Activated T-cell treated with anti-CD3 and anti-CD28 coated beads, Interleukin-2, amount 50 U/mL, for 24 hours (primary cell): ENCODE results near the gene DNAH17.

Source experiments
- DNase-seq: peaks from one replicate; pipeline ENCODE4 v3.0.0-alpha.2; 2020
- H3K27ac Mint-ChIP-seq: 2 replicates; pipeline ENCODE4 v1.8.0; 2020; ENCODE audit warnings: mild to moderate bottlenecking, mixed read lengths
- H3K27me3 Mint-ChIP-seq: 2 replicates; pipeline ENCODE4 v1.8.0; 2020; ENCODE audit warnings: mixed read lengths
- H3K36me3 Mint-ChIP-seq: 2 replicates; pipeline ENCODE4 v1.8.0; 2020; ENCODE audit warnings: low read depth, mixed read lengths
- H3K4me1 Mint-ChIP-seq: 2 replicates; pipeline ENCODE4 v1.8.0; 2020; ENCODE audit warnings: low read depth, mixed read lengths
- H3K4me3 Mint-ChIP-seq: 2 replicates; pipeline ENCODE4 v1.8.0; 2020; ENCODE audit warnings: mild to moderate bottlenecking, moderate library complexity, mixed read lengths
- H3K9me3 Mint-ChIP-seq: 2 replicates; pipeline ENCODE4 v1.8.0; 2020; ENCODE audit warnings: mixed read lengths

The DNAH17 gene

DNA sequence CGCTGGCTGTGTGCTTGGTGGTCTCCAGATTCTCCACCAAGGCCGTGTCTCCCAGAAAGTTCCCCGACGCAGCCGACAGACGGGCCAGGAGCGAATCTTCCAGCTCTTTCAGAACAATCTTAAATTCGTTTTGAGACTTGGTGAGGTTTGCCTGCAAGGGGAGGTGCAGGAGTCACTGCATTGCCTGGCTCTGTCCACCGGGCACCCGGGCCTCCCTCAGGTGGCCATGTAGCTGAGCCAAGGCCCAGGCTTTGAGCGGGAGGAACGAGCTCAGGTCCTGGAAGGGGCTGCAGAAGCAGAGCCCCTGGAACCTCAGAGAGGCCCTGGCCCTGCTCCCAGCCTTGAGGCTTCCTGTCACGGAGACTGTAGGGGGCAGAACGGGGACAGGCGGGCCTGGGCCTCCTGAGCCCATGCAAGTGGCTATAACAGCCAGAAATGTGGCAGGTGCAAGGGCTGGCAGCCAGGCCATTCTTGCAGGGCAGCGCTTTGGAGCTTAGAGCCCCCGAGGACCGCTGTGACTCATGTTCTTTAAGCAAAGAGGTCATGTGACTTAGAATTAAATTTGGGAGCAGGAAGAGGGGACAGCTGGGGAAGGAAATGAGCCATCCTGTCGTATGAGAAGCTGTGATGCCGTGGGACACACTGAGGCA lies 126.4 kb downstream of the DNAH17 start:
- no peak for DNase-seq
- Mint-ChIP-seq H3K36me3 (no peaks in the 10 kb centered on the region), H3K4me3 (no peak overlapping the region), H3K4me1 (no peaks in the 10 kb centered on the region), H3K9me3 (no peaks in the 10 kb centered on the region), H3K27me3 (no peaks in the 10 kb centered on the region), H3K27ac (no peak overlapping the region)

DNA sequence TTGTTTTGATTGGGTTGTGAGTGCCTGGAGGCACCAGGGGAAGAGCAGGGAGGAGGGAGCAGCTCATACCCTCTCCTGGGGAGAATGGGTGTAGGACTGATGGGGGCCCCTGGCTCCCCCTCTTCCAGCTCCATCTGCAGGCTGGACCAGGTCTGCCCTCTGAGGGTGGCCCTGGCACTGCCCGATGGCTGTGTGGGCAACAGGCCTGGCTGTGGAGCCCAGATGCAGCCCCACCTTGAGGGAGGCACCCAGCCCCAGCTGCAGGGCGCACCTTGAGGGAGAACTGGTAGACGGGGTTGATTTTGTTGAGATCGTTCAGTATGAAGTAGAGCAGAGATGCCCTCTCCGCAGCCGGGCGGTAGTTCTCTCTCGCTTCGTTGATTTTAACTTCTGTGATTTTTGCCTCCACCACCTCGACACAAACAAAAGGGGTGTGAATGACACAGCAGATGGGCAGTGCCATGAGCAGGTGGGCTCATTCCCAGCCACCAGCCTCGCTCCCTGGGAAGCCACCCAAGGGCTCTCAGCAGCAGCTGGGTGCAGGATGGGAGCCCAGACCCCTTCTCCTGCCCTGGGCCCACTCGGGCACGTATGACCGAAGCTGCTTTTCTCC lies 127.1 kb downstream of the DNAH17 start:
- no peaks in the 10 kb centered on the region for H3K36me3 Mint-ChIP-seq
- no peak overlapping the region for H3K4me3 Mint-ChIP-seq
- no peaks in the 10 kb centered on the region for H3K27me3 Mint-ChIP-seq
- DNase-seq: no peak
- H3K9me3 Mint-ChIP-seq: no peaks in the 10 kb centered on the region
- no peaks in the 10 kb centered on the region for H3K4me1 Mint-ChIP-seq
- no peak overlapping the region for H3K27ac Mint-ChIP-seq

DNA sequence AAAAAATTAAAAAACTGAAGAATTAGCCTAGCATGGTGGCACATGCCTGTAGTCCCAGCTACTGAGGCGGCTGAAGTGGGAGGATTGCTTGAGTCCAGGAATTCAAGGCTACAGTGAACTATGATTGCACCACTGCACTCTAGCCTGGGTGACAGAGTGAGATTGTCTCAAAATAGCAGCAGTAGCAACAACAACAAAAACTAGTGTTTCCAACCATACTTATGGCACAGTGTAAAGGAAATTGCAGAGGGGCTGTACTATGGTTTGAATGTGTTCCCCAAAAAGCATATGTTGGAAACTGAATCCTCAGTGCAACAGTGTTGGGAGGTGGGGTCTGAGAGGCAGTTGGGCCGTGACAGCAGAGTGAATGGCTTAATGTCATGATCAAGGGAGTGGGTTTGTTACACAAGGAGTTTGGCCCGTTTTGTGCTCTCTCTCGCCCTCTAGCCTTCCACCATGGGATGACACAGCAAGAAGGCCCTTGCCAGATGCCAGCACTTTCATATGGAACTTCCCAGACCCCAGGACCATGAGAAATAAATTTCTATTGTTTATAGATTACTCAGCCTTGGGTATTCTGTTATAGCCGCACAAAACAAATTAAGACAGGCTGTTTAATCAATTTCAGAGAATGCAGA lies 128.7 kb downstream of the DNAH17 start:
- Mint-ChIP-seq H3K27ac (no peak overlapping the region), H3K9me3 (no peaks in the 10 kb centered on the region), H3K4me3 (no peak overlapping the region), H3K4me1 (no peaks in the 10 kb centered on the region), H3K36me3 (no peaks in the 10 kb centered on the region), H3K27me3 (no peaks in the 10 kb centered on the region)
- no peak for DNase-seq

DNA sequence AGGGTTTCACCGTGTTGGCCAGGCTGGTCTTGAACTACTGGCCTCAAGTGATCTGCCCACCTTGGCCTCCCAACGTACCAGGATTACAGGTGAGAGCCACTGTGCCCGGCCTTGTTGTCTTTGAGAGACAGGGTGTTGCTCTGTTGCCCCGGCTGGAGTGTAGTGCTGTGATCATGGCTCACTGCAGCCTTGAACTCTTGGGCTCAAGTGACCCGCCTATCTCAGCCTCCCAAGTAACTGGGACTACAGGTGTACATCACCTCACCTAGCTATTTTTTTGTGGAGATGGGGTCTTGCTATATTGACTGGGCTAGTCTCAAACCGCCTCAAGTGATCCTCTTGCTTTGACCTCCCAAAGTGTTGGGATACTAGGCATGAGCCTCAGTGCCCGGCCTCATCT lies 130.4 kb downstream of the DNAH17 start:
- Mint-ChIP-seq H3K27ac (no peak overlapping the region), H3K4me1 (no peaks in the 10 kb centered on the region), H3K9me3 (no peaks in the 10 kb centered on the region), H3K27me3 (no peaks in the 10 kb centered on the region), H3K36me3 (no peaks in the 10 kb centered on the region), H3K4me3 (no peak overlapping the region)
- DNase-seq: no peak

DNA sequence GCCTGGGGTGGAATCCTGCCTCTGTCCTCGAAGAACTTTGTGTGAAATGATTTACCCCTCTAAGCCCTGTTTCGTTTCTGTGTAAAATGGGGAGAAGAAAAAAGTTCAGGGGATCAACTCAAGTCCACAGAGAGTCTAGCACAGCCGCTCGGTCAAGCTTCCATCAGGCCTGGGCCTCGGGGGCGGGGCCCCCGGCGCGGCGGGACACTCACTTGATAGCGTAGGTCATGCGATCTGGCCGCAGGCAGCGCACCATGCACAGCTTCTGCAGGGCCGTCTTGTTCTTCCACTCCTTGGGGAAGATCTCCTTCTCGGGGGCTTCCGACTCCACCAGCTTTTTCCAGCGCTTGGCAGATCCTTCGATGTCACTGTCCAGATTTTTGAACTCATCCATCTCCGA lies 132.8 kb downstream of the DNAH17 start:
- H3K4me3 Mint-ChIP-seq: no peak overlapping the region
- H3K4me1 Mint-ChIP-seq: no peaks in the 10 kb centered on the region
- H3K36me3 Mint-ChIP-seq: no peaks in the 10 kb centered on the region
- no peak overlapping the region for H3K27ac Mint-ChIP-seq
- no peak for DNase-seq
- H3K27me3 Mint-ChIP-seq: no peaks in the 10 kb centered on the region
- H3K9me3 Mint-ChIP-seq: no peaks in the 10 kb centered on the region

DNA sequence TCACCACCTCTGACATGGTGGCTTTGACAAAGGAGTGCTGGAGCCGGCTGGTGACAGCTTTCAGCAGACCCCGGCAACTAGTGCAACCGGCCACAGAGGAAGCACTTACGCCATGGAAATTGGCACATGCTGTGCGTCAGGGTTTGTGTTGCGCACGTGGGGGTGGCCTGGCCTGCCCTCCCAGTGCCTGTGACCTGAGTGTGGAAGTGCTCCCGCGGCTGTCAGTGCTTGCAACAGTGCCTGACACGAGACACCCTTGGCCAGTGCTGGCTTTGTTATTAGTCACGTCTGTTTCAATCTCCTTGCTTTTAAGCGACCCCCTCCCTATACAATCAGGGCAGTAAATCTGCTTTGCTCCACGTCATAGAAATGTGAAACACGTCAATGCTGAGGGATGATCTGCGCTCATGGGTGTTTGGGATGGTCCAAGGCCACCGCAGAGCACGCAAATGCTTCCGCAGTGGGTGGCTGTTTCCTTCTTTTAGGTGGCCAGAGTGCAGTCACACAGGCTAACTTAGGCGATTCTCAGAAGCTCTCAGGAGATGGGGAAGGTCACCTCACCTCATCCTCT lies 134.5 kb downstream of the DNAH17 start:
- Mint-ChIP-seq H3K9me3 (peaks cover 3% of the 10 kb centered on the region), H3K36me3 (no peaks in the 10 kb centered on the region), H3K27me3 (no peaks in the 10 kb centered on the region), H3K27ac (no peak overlapping the region), H3K4me1 (no peaks in the 10 kb centered on the region), H3K4me3 (no peak overlapping the region)
- DNase-seq: no peak

DNA sequence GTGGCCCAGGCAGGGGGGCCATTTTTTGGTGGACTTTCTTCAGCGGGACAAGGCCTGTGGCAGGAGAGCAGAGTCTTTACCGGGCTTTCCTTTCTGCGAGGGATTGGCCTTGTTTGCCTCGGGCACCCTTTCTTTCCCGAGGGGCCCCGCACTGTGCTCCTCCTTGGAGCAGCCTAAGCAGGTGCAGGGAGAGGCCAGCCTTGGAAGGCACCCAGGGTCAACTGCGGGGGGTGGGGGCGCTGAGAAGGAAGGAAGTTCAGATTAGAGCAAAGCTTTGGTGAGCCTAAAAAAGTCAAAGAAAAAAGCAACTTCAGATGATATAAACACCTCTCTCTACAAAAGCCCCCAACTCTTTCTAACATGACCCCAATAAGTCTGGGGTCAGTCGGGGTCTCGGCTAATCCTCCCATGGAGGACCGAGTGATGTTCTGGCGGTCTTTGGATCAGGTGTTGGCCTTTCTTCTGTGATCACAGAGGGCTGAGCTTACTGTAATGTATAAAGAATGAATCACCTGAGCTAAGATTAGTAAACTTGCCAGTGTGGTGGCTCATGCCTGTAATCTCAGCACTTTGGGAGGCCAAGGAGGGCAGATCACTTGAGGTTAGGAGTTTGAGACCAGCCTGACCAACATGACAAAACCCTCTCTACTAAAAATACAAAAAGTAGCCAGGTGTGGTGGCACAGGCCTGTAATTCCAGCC lies 135.8 kb downstream of the DNAH17 start:
- no peak for DNase-seq
- H3K36me3 Mint-ChIP-seq: no peaks in the 10 kb centered on the region
- peaks cover 3% of the 10 kb centered on the region for H3K9me3 Mint-ChIP-seq
- no peak overlapping the region for H3K4me3 Mint-ChIP-seq
- H3K4me1 Mint-ChIP-seq: no peaks in the 10 kb centered on the region
- H3K27me3 Mint-ChIP-seq: no peaks in the 10 kb centered on the region
- H3K27ac Mint-ChIP-seq: no peak overlapping the region

DNA sequence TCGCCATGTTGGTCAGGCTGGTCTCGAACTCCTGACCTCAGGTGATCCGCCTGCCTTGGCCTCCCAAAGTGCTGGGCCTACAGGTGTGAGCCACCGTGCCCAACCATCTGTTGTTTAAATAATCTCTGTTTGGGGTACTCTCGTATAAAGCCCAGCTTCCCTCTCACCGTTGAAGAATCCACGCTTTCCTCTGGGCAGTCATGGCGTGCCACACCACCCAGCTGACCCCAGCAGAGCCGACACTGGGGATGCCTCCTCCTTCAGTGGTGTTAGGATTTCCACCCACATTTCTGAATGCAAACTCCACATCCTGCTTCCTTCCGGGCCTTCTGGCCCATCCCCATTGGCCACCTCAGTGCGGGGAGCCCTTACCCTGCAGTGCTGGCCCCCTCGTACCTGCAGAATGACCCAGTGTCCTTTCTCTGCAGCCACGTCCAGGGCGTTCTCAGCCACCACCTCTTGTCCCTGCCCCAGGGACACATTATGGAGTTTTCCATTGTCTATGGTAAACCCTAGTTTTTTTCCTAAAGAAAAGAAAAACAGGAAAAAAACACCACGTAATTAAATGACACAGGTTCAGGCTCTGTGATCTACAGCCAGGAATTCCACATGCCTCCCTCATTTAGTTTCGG lies 138.4 kb downstream of the DNAH17 start:
- Mint-ChIP-seq H3K4me1 (no peaks in the 10 kb centered on the region), H3K36me3 (no peaks in the 10 kb centered on the region), H3K9me3 (peaks cover 3% of the 10 kb centered on the region), H3K27me3 (no peaks in the 10 kb centered on the region), H3K27ac (peak overlapping the region; percentile 5), H3K4me3 (no peak overlapping the region)
- no peak for DNase-seq

DNA sequence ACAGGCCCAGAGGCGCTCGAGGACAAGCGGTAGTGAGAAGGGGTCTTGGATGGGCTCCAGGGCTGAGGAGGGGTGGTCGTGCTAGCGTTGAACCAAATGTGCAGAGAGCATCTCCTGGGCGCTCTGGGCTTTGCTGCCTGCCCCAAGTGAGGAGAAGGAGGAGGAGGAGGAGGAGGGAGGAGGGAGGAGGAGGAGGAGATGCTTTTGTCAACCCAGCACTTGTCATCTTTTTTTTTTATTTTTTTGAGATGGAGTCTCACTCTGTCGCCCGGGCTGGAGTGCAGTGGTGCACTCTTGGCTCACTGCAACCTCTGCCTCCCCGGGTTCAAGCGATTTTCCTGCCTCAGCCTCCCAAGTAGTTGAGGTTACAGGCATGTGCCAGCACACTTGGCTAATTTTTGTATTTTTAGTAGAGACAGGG lies 138.9 kb downstream of the DNAH17 start:
- Mint-ChIP-seq H3K27ac (peak overlapping the region; percentile 68), H3K9me3 (peaks cover 3% of the 10 kb centered on the region), H3K4me3 (no peak overlapping the region), H3K36me3 (no peaks in the 10 kb centered on the region), H3K27me3 (no peaks in the 10 kb centered on the region), H3K4me1 (no peaks in the 10 kb centered on the region)
- no peak for DNase-seq

DNA sequence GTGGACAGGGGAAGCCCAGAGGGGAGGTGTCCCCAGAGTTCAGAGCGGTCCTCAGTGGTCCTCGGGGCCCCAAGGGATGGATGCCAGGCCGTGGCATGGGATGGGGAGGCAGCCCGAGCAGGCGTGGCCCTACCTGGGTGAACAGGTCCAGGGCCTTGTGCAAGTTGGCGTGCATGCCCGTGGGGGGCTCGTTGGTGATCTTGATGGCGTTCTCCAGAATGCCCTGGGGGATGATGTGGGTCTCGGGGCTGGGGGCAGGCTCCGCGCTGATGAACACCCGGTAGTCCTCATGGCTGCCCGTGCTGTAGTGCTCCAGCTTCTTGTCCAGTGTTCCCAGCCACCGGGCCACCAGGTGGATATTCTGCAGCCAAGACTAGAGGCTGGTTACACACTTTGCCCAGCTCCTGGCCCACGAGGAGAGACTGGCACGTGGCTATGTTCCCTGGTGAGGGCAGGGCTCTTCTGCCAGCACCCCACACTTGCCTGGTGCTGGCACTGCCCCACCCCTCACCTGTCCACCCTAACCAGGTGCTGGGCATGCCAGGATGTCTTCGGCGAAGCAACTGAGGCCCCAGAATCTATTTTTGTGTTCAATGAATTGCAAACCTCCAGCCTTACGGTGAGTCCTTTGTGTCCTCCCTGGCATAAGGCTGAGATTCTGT lies 139.6 kb downstream of the DNAH17 start:
- no peaks in the 10 kb centered on the region for H3K4me1 Mint-ChIP-seq
- no peaks in the 10 kb centered on the region for H3K27me3 Mint-ChIP-seq
- peak overlapping the region; percentile 68 for H3K27ac Mint-ChIP-seq
- H3K9me3 Mint-ChIP-seq: peaks cover 3% of the 10 kb centered on the region
- no peak overlapping the region for H3K4me3 Mint-ChIP-seq
- H3K36me3 Mint-ChIP-seq: no peaks in the 10 kb centered on the region
- no peak for DNase-seq

DNA sequence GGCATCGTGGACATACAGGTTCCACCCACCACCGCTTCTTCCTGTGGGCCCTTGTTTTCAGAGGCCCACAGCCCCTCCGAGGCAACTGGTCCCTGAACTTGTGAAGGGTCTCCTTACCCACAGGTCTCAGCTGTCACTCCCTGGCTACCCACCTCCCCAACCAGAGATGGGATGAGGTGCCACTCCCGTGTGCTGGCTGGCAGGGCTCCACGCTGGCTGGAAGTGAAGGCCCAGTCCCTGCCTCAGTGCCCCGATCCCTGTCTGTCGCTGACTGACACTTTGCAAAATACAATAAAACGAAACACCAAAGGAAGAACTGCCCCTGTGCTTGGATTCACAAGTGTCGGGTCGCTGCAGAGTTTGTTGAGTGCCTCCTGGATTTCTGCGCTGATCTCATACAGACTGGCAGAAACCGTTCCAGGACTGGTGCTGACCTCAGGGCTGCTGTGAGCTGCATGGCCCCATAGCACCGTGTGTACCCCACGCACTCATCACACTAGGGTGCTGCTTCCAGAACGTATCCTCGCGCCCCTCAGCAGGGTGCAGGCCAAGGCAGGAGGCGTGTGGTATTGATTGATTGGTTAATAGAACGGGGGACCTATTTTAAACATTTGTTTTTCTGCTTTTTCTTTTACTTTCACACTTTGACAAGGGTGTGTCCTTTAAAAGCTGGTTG lies 141.7 kb downstream of the DNAH17 start:
- H3K27me3 Mint-ChIP-seq: no peaks in the 10 kb centered on the region
- no peak overlapping the region for H3K27ac Mint-ChIP-seq
- H3K9me3 Mint-ChIP-seq: peaks cover 3% of the 10 kb centered on the region
- DNase-seq: no peak
- H3K4me3 Mint-ChIP-seq: no peak overlapping the region
- no peaks in the 10 kb centered on the region for H3K4me1 Mint-ChIP-seq
- H3K36me3 Mint-ChIP-seq: no peaks in the 10 kb centered on the region

DNA sequence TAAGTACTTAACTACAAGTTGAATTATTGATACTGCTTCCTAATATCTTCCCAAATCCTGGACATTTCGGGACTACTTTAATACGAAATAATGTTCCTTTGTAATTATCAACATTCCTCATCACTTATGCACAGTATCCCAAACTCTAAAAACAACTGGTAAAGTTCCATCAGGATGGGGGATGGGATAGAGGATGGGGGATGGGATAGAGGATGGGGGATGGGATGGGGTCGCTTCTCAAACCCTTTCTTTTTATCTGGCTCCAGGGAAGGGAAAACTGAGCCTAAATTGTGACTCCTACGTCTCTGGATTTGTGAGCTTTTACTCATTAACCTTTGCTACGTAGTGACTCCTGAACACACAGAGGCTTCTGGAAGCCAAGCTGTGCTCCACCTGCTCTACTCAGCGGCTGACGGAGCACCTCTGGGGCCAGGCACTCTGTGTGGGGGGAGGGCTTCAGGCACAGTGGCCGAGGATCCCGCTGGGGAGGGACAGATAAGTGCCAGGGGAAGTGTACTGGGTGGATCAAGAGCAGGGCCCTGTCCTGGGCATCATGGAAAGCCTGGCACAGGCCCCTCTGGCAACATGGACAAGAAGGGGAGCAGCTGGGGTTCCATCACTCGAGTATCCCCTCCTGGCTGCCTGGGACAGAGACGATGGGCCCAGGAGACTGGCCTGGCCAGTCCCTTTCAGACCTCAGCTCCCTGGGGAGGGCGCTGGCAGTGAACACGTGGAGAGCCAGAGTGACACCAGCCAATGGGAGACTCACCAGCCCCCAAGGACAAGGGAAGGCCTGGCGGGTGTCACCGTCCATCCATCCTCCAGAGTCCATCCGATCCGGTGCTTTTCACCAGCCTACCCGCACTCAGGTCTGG lies 142.5 kb downstream of the DNAH17 start:
- no peaks in the 10 kb centered on the region for H3K4me1 Mint-ChIP-seq
- H3K27me3 Mint-ChIP-seq: no peaks in the 10 kb centered on the region
- H3K9me3 Mint-ChIP-seq: peaks cover 3% of the 10 kb centered on the region
- H3K36me3 Mint-ChIP-seq: peaks cover 7% of the 10 kb centered on the region
- no peak overlapping the region for H3K27ac Mint-ChIP-seq
- no peak for DNase-seq
- H3K4me3 Mint-ChIP-seq: no peak overlapping the region

DNA sequence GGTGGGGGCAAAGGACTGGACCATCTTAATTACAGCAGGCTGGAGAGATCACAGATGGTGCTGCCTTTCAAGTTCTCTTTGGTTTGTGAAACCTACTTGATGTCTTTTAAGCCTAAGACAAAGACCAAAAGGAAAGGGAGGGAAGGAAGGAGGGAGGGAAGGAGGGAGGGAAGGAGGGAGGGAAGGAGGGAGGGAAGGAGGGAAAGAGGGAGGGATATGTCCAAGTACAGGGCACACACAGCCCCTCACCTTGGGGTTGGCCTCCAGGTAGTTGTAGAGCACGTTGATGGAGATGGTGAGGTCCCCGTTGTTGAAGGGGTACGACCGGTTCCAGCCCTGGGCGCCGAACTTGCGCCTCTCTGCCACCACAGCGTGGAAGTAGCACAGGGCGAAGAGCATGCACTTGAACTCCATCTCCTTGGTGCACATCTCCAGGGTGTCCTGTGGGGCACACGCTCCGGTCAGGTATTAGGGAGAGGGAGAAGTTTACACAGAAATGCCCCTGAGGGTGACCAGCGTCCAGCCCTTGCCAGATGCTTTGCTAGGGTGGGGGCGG lies 143.3 kb downstream of the DNAH17 start:
- H3K27ac Mint-ChIP-seq: no peak overlapping the region
- H3K36me3 Mint-ChIP-seq: peaks cover 15% of the 10 kb centered on the region

More for the DNA sequence above, 143.3 kb downstream of the DNAH17 start:
- Mint-ChIP-seq H3K4me3 (no peak overlapping the region), H3K27me3 (no peaks in the 10 kb centered on the region), H3K9me3 (peaks cover 3% of the 10 kb centered on the region), H3K4me1 (no peaks in the 10 kb centered on the region)
- DNase-seq: no peak
